Caco-2 (cell line): ENCODE data around the gene GRIA3. TPM values are rescaled to one million over a fixed set of nuclear protein-coding genes. Genes with fewer than 3 reads are reported as not detected.

ENCODE experiments used
- BruUV-seq: library from RNA; stranded (reverse); fragments of 400-500 nt; replicated peaks from 2 replicates; lab custom pipeline; 2021; lab: Mats Ljungman, UMichigan
- CTCF ChIA-PET: fragments of 300-600 bp; sonication (Branson Sonifier 250); formaldehyde crosslinking; loops from one replicate; lab custom pipeline; 2022; ENCODE audit warnings: antibody characterized with exemption; lab: Charles Lee
- POLR2A ChIA-PET: fragments of 300-600 bp; sonication (Branson Sonifier 250); formaldehyde crosslinking; loops from one replicate; lab custom pipeline; 2022; ENCODE audit warnings: antibody characterized with exemption; lab: Charles Lee
- DNase-seq, 2 experiments: peaks; one replicate each; pipeline versions ENCODE4 v3.0.0 to v3.0.0-alpha.2; 2020 to 2022
- H3K27me3 ChIP-seq: replicated peaks from 2 replicates; pipeline ENCODE4 v1.6.0; 2011; ENCODE audit warnings: low read length; ENCODE audit not compliant: control insufficient read depth, insufficient read depth
- H3K36me3 ChIP-seq: 2 replicates; pipeline ENCODE4 v1.5.1; 2011; ENCODE audit warnings: low read length; ENCODE audit not compliant: control insufficient read depth, insufficient read depth
- H3K4me1 ChIP-seq: fragments of 250-450 bp; sonication (Bioruptor Pico); 2 replicates; pipeline ENCODE4 v1.5.1; 2020; ENCODE audit warnings: mild to moderate bottlenecking
- H3K4me3 ChIP-seq: 2 replicates; pipeline ENCODE4 v1.5.1; 2011; ENCODE audit warnings: low read depth, mild to moderate bottlenecking, control low read depth, low read length
- H3K9me3 ChIP-seq: fragments of 250-450 bp; sonication (Bioruptor Pico); 2 replicates; pipeline ENCODE4 v1.5.1; 2020; ENCODE audit warnings: mild to moderate bottlenecking, moderate library complexity
- H3K27ac Mint-ChIP-seq: one replicate; pipeline ENCODE4 v1.8.0; 2022; ENCODE audit warnings: mixed read lengths; ENCODE audit not compliant: unreplicated experiment
- H3K27me3 Mint-ChIP-seq: one replicate; pipeline ENCODE4 v1.8.0; 2022; ENCODE audit warnings: mixed read lengths; ENCODE audit not compliant: insufficient read depth, unreplicated experiment
- H3K36me3 Mint-ChIP-seq: one replicate; pipeline ENCODE4 v1.8.0; 2022; ENCODE audit warnings: mild to moderate bottlenecking, mixed read lengths; ENCODE audit not compliant: insufficient read depth, unreplicated experiment
- H3K4me1 Mint-ChIP-seq: one replicate; pipeline ENCODE4 v1.8.0; 2022; ENCODE audit warnings: low read depth, mixed read lengths; ENCODE audit not compliant: unreplicated experiment
- H3K4me3 Mint-ChIP-seq: one replicate; pipeline ENCODE4 v1.8.0; 2022; ENCODE audit warnings: mild to moderate bottlenecking, moderate library complexity, mixed read lengths; ENCODE audit not compliant: unreplicated experiment
- H3K9me3 Mint-ChIP-seq: one replicate; pipeline ENCODE4 v1.8.0; 2022; ENCODE audit warnings: mixed read lengths; ENCODE audit not compliant: unreplicated experiment
- CTCF ChIP-seq, 2 experiments: fragments of 200-600 bp in 1 of 2; IDR thresholded peaks; 1 replicate in 1 of 2; 2 replicates in 1 of 2; pipeline versions ENCODE4 v1.5.1 to v1.8.0; 2011 to 2022; ENCODE audit warnings: antibody characterized with exemption in 1 of 2, control low read depth in 1 of 2, inconsistent platforms in 1 of 2, low read depth in 1 of 2, low read length in 1 of 2, mild to moderate bottlenecking in 1 of 2, moderate library complexity in 1 of 2; ENCODE audit not compliant: insufficient read depth in 1 of 2, severe bottlenecking in 1 of 2, unreplicated experiment in 1 of 2
- intact Hi-C: fragments of 100-400 bp; cut with micrococcal nuclease; formaldehyde crosslinking; loops from one replicate; pipeline ENCODE4 v1.10.0; 2022; ENCODE audit not compliant: unreplicated experiment
- total RNA-seq: library from RNA; stranded (reverse); gene quantifications from 2 replicates; pipeline ENCODE4 v1.2.3, GENCODE V29; 2022

GRIA3 gene
- total RNA-seq, 1 experiment from 2014 or later = not detected

- ChIA-PET POLR2A (no interaction called here), CTCF (no interaction called here)
- H3K9me3 ChIP-seq = no peaks in the 10 kb centered on the region
- Mint-ChIP-seq H3K4me3 (no peak overlapping the region), H3K27me3 (no peaks in the 10 kb centered on the region), H3K36me3 (no peaks in the 10 kb centered on the region), H3K4me1 (no peaks in the 10 kb centered on the region), H3K27ac (no peak overlapping the region), H3K9me3 (no peaks in the 10 kb centered on the region)
- no peak for TF ChIP-seq CTCF (IDR thresholded peaks at IDR 0.05; ENCODE audit: insufficient read depth in 1 of 2, low read depth in 1 of 2, low read length in 1 of 2, severe bottlenecking in 1 of 2, unreplicated experiment in 1 of 2)
- H3K27me3 ChIP-seq = no peaks in the 10 kb centered on the region
- H3K4me1 ChIP-seq = no peaks in the 10 kb centered on the region
- no peak overlapping the region for H3K4me3 ChIP-seq
- H3K36me3 ChIP-seq = no peaks in the 10 kb centered on the region
- no TSS peak for BruUV-seq
- intact Hi-C loops = no loop called here
- no peak for DNase-seq
Observed at GRCh38 chrX:123308658-123309057, 124.6 kb downstream of the GRIA3 start.

- ChIA-PET CTCF (no interaction called here), POLR2A (no interaction called here)
- no peaks in the 10 kb centered on the region for H3K4me1 Mint-ChIP-seq
- H3K27ac Mint-ChIP-seq = no peak overlapping the region
- BruUV-seq = no TSS peak
- H3K36me3 Mint-ChIP-seq = no peaks in the 10 kb centered on the region
- Histone ChIP-seq H3K27me3 (no peaks in the 10 kb centered on the region), H3K4me3 (no peak overlapping the region), H3K4me1 (no peaks in the 10 kb centered on the region), H3K9me3 (no peaks in the 10 kb centered on the region), H3K36me3 (no peaks in the 10 kb centered on the region)
- DNase-seq = no peak
- intact Hi-C loops = no loop called here
- H3K9me3 Mint-ChIP-seq = no peaks in the 10 kb centered on the region
- H3K27me3 Mint-ChIP-seq = no peaks in the 10 kb centered on the region
- H3K4me3 Mint-ChIP-seq = no peak overlapping the region
- TF ChIP-seq CTCF (IDR thresholded peaks at IDR 0.05; ENCODE audit: insufficient read depth in 1 of 2, low read depth in 1 of 2, low read length in 1 of 2, severe bottlenecking in 1 of 2, unreplicated experiment in 1 of 2) = no peak
Observed at GRCh38 chrX:123310112-123310511, 126.0 kb downstream of the GRIA3 start.

GRCh38 chrX:123311486-123311885 lies 127.4 kb downstream of the GRIA3 start:
- H3K9me3 ChIP-seq = no peaks in the 10 kb centered on the region
- BruUV-seq = no TSS peak
- POLR2A ChIA-PET = no interaction called here

More at GRCh38 chrX:123311486-123311885, 127.4 kb downstream of the GRIA3 start:
- no peak for TF ChIP-seq CTCF (IDR thresholded peaks at IDR 0.05; ENCODE audit: insufficient read depth in 1 of 2, low read depth in 1 of 2, low read length in 1 of 2, severe bottlenecking in 1 of 2, unreplicated experiment in 1 of 2)
- Mint-ChIP-seq H3K27me3 (no peaks in the 10 kb centered on the region), H3K4me1 (no peaks in the 10 kb centered on the region), H3K4me3 (no peak overlapping the region), H3K9me3 (no peaks in the 10 kb centered on the region), H3K27ac (no peak overlapping the region), H3K36me3 (no peaks in the 10 kb centered on the region)
- Histone ChIP-seq H3K4me1 (no peaks in the 10 kb centered on the region), H3K4me3 (no peak overlapping the region), H3K36me3 (no peaks in the 10 kb centered on the region), H3K27me3 (no peaks in the 10 kb centered on the region)
- intact Hi-C loops = no loop called here
- CTCF ChIA-PET = no interaction called here
- no peak for DNase-seq
